ENCODE measurements around the gene NRCAM. TPM values are rescaled to one million over a fixed set of nuclear protein-coding genes. Genes with fewer than 3 reads are reported as not detected.

NRCAM gene
- polyA plus RNA-seq, 3 donors, result not detected

DNA sequence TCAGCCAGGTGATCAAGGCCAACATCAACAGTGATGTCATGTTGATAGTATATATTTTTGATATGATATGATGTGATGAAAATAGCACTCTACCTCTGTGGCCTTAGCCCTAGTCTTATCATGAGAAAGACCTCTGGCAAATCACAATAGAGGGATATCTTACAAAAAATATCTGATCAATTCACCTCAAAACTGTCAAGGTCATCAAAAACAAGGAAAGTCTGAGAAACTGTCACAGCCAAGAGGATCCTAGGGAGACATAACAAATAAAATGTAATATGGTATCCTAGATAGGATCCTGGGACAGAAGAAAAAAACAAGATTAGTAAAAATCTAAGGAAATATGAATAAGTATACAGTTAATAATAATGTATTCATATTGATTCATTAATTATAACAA lies 92.6 kb downstream of the NRCAM start:
- H3K4me1 ChIP-seq (ENCODE audit: control insufficient read depth in 1 of 2, insufficient read depth in 2 of 2, low read length in 2 of 2), result no peaks in the 10 kb centered on the region
- no peak overlapping the region for H3K9ac ChIP-seq (ENCODE audit: insufficient read depth, low read length, poor library complexity, severe bottlenecking)
- Mint-ChIP-seq H3K27ac (no peak overlapping the region), H3K9me3 (peaks cover 0 to 8% (median 2%) of the 10 kb centered on the region in 7 donors), H3K36me3 (no peaks in the 10 kb centered on the region), H3K27me3 (ENCODE audit: low read depth in 3 of 3) (peaks cover 0 to 2% (median 2%) of the 10 kb centered on the region in 3 donors), H3K4me1 (no peaks in the 10 kb centered on the region), H3K4me3 (no peak overlapping the region)
- H3K27me3 ChIP-seq (ENCODE audit: control insufficient read depth in 2 of 2, insufficient read depth in 2 of 2, low read length in 2 of 2), result no peaks in the 10 kb centered on the region
- H3K9me3 ChIP-seq (replicated peaks in 1 of 2; ENCODE audit: control insufficient read depth in 1 of 2, insufficient read depth in 1 of 2, low read length in 2 of 2), result no peaks in the 10 kb centered on the region
- no peak overlapping the region for H3K4me2 ChIP-seq (replicated peaks; ENCODE audit: extremely low read depth, low read length, poor library complexity, severe bottlenecking)
- no peak for DNase-seq
- no peaks in the 10 kb centered on the region for H4K20me1 ChIP-seq (ENCODE audit: insufficient read depth, low read length)
- no peak overlapping the region for H3K4me3 ChIP-seq (replicated peaks in 1 of 3; ENCODE audit: low read depth in 2 of 3, low read length in 3 of 3)
- intact Hi-C loops (cut with micrococcal nuclease), result no loop called here
- no peaks in the 10 kb centered on the region for H3K36me3 ChIP-seq (replicated peaks in 1 of 2; ENCODE audit: control insufficient read depth in 1 of 2, insufficient read depth in 2 of 2, low read length in 2 of 2)
- no peak overlapping the region for H3K27ac ChIP-seq (ENCODE audit: low read depth in 1 of 2, low read length in 2 of 2)
- H3K79me2 ChIP-seq (ENCODE audit: insufficient read depth, low read length), result no peaks in the 10 kb centered on the region
- no peak overlapping the region for H2AFZ ChIP-seq (ENCODE audit: insufficient read depth, low read depth, low read length, poor library complexity, severe bottlenecking)
- no peak for TF ChIP-seq CTCF (IDR thresholded peaks at IDR 0.05)

- H3K4me3 ChIP-seq (replicated peaks in 1 of 3; ENCODE audit: low read depth in 2 of 3, low read length in 3 of 3), result no peak overlapping the region
- no peaks in the 10 kb centered on the region for H3K9me3 ChIP-seq (replicated peaks in 1 of 2; ENCODE audit: control insufficient read depth in 1 of 2, insufficient read depth in 1 of 2, low read length in 2 of 2)
- no CpG with 5 or more reads among the region's 2 CpGs for WGBS (ENCODE audit: insufficient coverage)
- peaks cover 0 to 4% (median 2%) of the 10 kb centered on the region in 3 donors for H3K27me3 Mint-ChIP-seq (ENCODE audit: low read depth in 3 of 3)
- no peaks in the 10 kb centered on the region for H3K36me3 Mint-ChIP-seq
- H3K27me3 ChIP-seq (ENCODE audit: control insufficient read depth in 2 of 2, insufficient read depth in 2 of 2, low read length in 2 of 2), result no peaks in the 10 kb centered on the region
- H3K9ac ChIP-seq (ENCODE audit: insufficient read depth, low read length, poor library complexity, severe bottlenecking), result no peak overlapping the region
- TF ChIP-seq CTCF (IDR thresholded peaks at IDR 0.05), result no peak
- intact Hi-C loops (cut with micrococcal nuclease), result no loop called here
- no peak overlapping the region for H3K27ac ChIP-seq (ENCODE audit: low read depth in 1 of 2, low read length in 2 of 2)
- no peak overlapping the region for H3K4me2 ChIP-seq (replicated peaks; ENCODE audit: extremely low read depth, low read length, poor library complexity, severe bottlenecking)
- no peaks in the 10 kb centered on the region for H3K79me2 ChIP-seq (ENCODE audit: insufficient read depth, low read length)
- no peak overlapping the region for H2AFZ ChIP-seq (ENCODE audit: insufficient read depth, low read depth, low read length, poor library complexity, severe bottlenecking)
- no peaks in the 10 kb centered on the region for H3K4me1 ChIP-seq (ENCODE audit: control insufficient read depth in 1 of 2, insufficient read depth in 2 of 2, low read length in 2 of 2)
- H3K27ac Mint-ChIP-seq, result no peak overlapping the region
- H3K4me1 Mint-ChIP-seq, result no peaks in the 10 kb centered on the region
- H4K20me1 ChIP-seq (ENCODE audit: insufficient read depth, low read length), result no peaks in the 10 kb centered on the region
- no peak for DNase-seq
- peaks cover 0 to 10% (median 5%) of the 10 kb centered on the region in 7 donors for H3K9me3 Mint-ChIP-seq
- no peaks in the 10 kb centered on the region for H3K36me3 ChIP-seq (replicated peaks in 1 of 2; ENCODE audit: control insufficient read depth in 1 of 2, insufficient read depth in 2 of 2, low read length in 2 of 2)
- no peak overlapping the region for H3K4me3 Mint-ChIP-seq
Observed at GRCh38 chr7:108360058-108360800, 96.0 kb downstream of the NRCAM start.

All from CD14-positive monocyte (primary cell).